A673 (cell line): Measurements from ENCODE around the gene ZWILCH. TPM values are rescaled to one million over a fixed set of nuclear protein-coding genes. Genes with fewer than 3 reads are reported as not detected.

Experiments
- BruUV-seq: library from RNA; stranded (reverse); fragments of 400-500 nt; replicated peaks from 2 replicates; lab custom pipeline; 2021; lab: Mats Ljungman, UMichigan
- CTCF ChIA-PET: fragments of 300-600 bp; sonication (Branson Sonifier 250); formaldehyde crosslinking; loops from one replicate; lab custom pipeline; 2022; ENCODE audit warnings: antibody characterized with exemption; lab: Charles Lee
- POLR2A ChIA-PET: fragments of 300-600 bp; sonication (Branson Sonifier 250); formaldehyde crosslinking; loops from one replicate; lab custom pipeline; 2022; ENCODE audit warnings: antibody characterized with exemption; ENCODE audit not compliant: low non-redundant PET; lab: Charles Lee
- DNase-seq: peaks from one replicate; pipeline ENCODE4 v3.0.0-alpha.2; 2015; ENCODE audit warnings: low spot score
- H3K27ac ChIP-seq: fragments of 200-600 bp; sonication (generic); 2 replicates; pipeline ENCODE4 v1.5.1; 2016; ENCODE audit warnings: mixed run types, low read depth, mild to moderate bottlenecking, mixed read lengths, antibody characterized with exemption, low read length; ENCODE audit not compliant: poor library complexity, severe bottlenecking
- H3K27me3 ChIP-seq: fragments of 200-600 bp; sonication (generic); replicated peaks from 2 replicates; pipeline ENCODE4 v1.6.1; 2017; ENCODE audit warnings: mixed run types, low read depth, mild to moderate bottlenecking, mixed read lengths, antibody characterized with exemption, low read length; ENCODE audit not compliant: insufficient read depth, poor library complexity
- H3K36me3 ChIP-seq: fragments of 200-600 bp; sonication (generic); 2 replicates; pipeline ENCODE4 v1.6.1; 2016; ENCODE audit warnings: mixed run types, mild to moderate bottlenecking, mixed read lengths, antibody characterized with exemption, low read length; ENCODE audit not compliant: insufficient read depth, poor library complexity, severe bottlenecking
- H3K4me1 ChIP-seq: fragments of 200-600 bp; sonication (generic); 2 replicates; pipeline ENCODE4 v1.6.1; 2017; ENCODE audit warnings: mixed run types, mild to moderate bottlenecking, mixed read lengths, antibody characterized with exemption, low read length; ENCODE audit not compliant: insufficient read depth, poor library complexity, severe bottlenecking
- H3K4me3 ChIP-seq: fragments of 200-600 bp; sonication (generic); 2 replicates; pipeline ENCODE4 v1.5.1; 2016; ENCODE audit warnings: low read depth, mixed run types, mild to moderate bottlenecking, mixed read lengths, low read length; ENCODE audit not compliant: poor library complexity, severe bottlenecking
- H3K9me3 ChIP-seq: fragments of 200-600 bp; sonication (generic); 2 replicates; pipeline ENCODE4 v1.6.1; 2016; ENCODE audit warnings: mixed run types, low read depth, mild to moderate bottlenecking, mixed read lengths, antibody characterized with exemption, low read length; ENCODE audit not compliant: poor library complexity, severe bottlenecking
- CTCF ChIP-seq: fragments of 300-800, 200-600 bp; sonication (generic); conservative IDR thresholded peaks from 2 replicates; pipeline ENCODE4 v1.5.1; 2017; ENCODE audit warnings: low read depth, mild to moderate bottlenecking, antibody characterized with exemption, low read length, moderate library complexity, mixed read lengths
- EZH2 ChIP-seq: fragments of 200-600 bp; sonication (generic); IDR thresholded peaks from 2 replicates; pipeline ENCODE4 v1.6.1; 2017; ENCODE audit warnings: borderline replicate concordance, low read depth, mild to moderate bottlenecking, mixed read lengths, antibody characterized with exemption, low read length; ENCODE audit not compliant: poor library complexity, severe bottlenecking
- intact Hi-C: fragments of 100-400 bp; cut with micrococcal nuclease; formaldehyde crosslinking; loops from one replicate; pipeline ENCODE4 v1.10.0; 2022; ENCODE audit not compliant: unreplicated experiment
- total RNA-seq: library from RNA; stranded (reverse); gene quantifications from 2 replicates; pipeline ENCODE4 v1.2.3, GENCODE V29; 2021

Gene ZWILCH
- total RNA-seq, 1 experiment from 2014 or later, result 36.3 TPM

- no peak for TF ChIP-seq CTCF
- TF ChIP-seq EZH2, result no peak
- no TSS peak for BruUV-seq
- CTCF ChIA-PET, result no interaction called here
- Histone ChIP-seq H3K4me3 (no peak overlapping the region), H3K9me3 (no peaks in the 10 kb centered on the region), H3K36me3 (peaks cover 14% of the 10 kb centered on the region), H3K27me3 (no peaks in the 10 kb centered on the region), H3K27ac (no peak overlapping the region), H3K4me1 (no peaks in the 10 kb centered on the region)
- POLR2A ChIA-PET, result no interaction called here
- intact Hi-C loops, result no loop called here
- no peak for DNase-seq
Observed at GRCh38 chr15:66523926-66524325, 18.8 kb downstream of the ZWILCH start.

- no peaks in the 10 kb centered on the region for H3K4me1 ChIP-seq
- H3K27me3 ChIP-seq, result no peaks in the 10 kb centered on the region
- H3K4me3 ChIP-seq, result no peak overlapping the region
- BruUV-seq, result no TSS peak
- no peak for DNase-seq
- intact Hi-C loops, result no loop called here
- H3K36me3 ChIP-seq, result peaks cover 23% of the 10 kb centered on the region
- TF ChIP-seq CTCF (no peak), EZH2 (no peak)
- POLR2A ChIA-PET, result interaction anchor here (0.7 kb wide), 1 partner anchor 1220 kb away, joined by 3 read pairs; no protein-coding TSS in a partner anchor
- CTCF ChIA-PET, result no interaction called here
- no peaks in the 10 kb centered on the region for H3K9me3 ChIP-seq
- H3K27ac ChIP-seq, result no peak overlapping the region
Observed at GRCh38 chr15:66524838-66525237, 19.7 kb downstream of the ZWILCH start.

- no peak overlapping the region for H3K27ac ChIP-seq
- H3K4me3 ChIP-seq, result no peak overlapping the region
- intact Hi-C loops, result no loop called here
- no peaks in the 10 kb centered on the region for H3K4me1 ChIP-seq
- BruUV-seq, result no TSS peak
- no peak for DNase-seq
- TF ChIP-seq EZH2, result no peak
- no peak for TF ChIP-seq CTCF
- H3K9me3 ChIP-seq, result no peaks in the 10 kb centered on the region
- H3K36me3 ChIP-seq, result peaks cover 5% of the 10 kb centered on the region
- ChIA-PET CTCF (no interaction called here), POLR2A (no interaction called here)
- H3K27me3 ChIP-seq, result no peaks in the 10 kb centered on the region
Observed at GRCh38 chr15:66535056-66535455, 29.9 kb downstream of the ZWILCH start.
